HepG2 (cell line): ENCODE data around the gene INAFM1. TPM values are rescaled to one million over a fixed set of nuclear protein-coding genes. Genes with fewer than 3 reads are reported as not detected.

Experiments
- ATAC-seq: fragments of 200-7000 bp; cut with Tn5 transposase; 3 replicates; pipeline ENCODE4 v1.9.1; 2020; ENCODE audit warnings: mild to moderate bottlenecking, moderate library complexity
- BruUV-seq: library from RNA; stranded (reverse); fragments of 400-500 nt; replicated peaks from 2 replicates; lab custom pipeline; 2021; lab: Mats Ljungman, UMichigan
- CTCF ChIA-PET: fragments of 300-600 bp; formaldehyde crosslinking; extraction: SDS; loops from one replicate; lab custom pipeline; 2021; ENCODE audit warnings: low total read pairs, inconsistent platforms, low intra/inter-chr PET ratio; lab: Yijun Ruan, JAX
- POLR2A ChIA-PET: fragments of 350-600 bp; sonication (Branson Sonifier 250); formaldehyde crosslinking; loops from one replicate; lab custom pipeline; 2020; ENCODE audit warnings: antibody characterized with exemption, inconsistent platforms; lab: Yijun Ruan, JAX
- DNase-seq: peaks from one replicate; pipeline ENCODE4 v3.0.0-alpha.2; 2015; ENCODE audit warnings: low spot score
- FAIRE-seq: peaks from 3 replicates; lab custom pipeline; 2011; peaks lifted over from hg19 to GRCh38; lab: Jason Lieb, UNC
- H2AFZ ChIP-seq: one replicate; pipeline ENCODE4 v1.6.1; 2011; ENCODE audit warnings: low read length, inconsistent platforms
- H3K27ac ChIP-seq: fragments of 300-600 bp; 3 replicates; pipeline ENCODE4 v1.8.0; 2011; ENCODE audit warnings: mixed run types, mild to moderate bottlenecking, mixed read lengths, low read length, inconsistent platforms; ENCODE audit not compliant: insufficient read depth; ENCODE audit errors: extremely low read length
- H3K27me3 ChIP-seq, 2 experiments: fragments of 200-600 bp in 1 of 2; 2 replicates in 1 of 2; 3 replicates in 1 of 2; pipeline versions ENCODE4 v1.6.0 to v1.8.0; 2011; ENCODE audit warnings: low read length in 2 of 2, mild to moderate bottlenecking in 2 of 2, moderate library complexity in 2 of 2, inconsistent platforms in 1 of 2; ENCODE audit not compliant: insufficient read depth in 2 of 2, control insufficient read depth in 1 of 2
- H3K36me3 ChIP-seq, 2 experiments: fragments of 200-600 bp in 1 of 2; replicated peaks in 1 of 2; 2 replicates in 1 of 2; 3 replicates in 1 of 2; pipeline versions ENCODE4 v1.5.1 to v1.8.0; 2011; ENCODE audit warnings: low read length in 2 of 2, inconsistent platforms in 1 of 2; ENCODE audit not compliant: insufficient read depth in 2 of 2, control insufficient read depth in 1 of 2
- H3K4me1 ChIP-seq: 2 replicates; pipeline ENCODE4 v1.5.1; 2012; ENCODE audit warnings: low read length, inconsistent platforms; ENCODE audit not compliant: insufficient read depth
- H3K4me2 ChIP-seq: 2 replicates; pipeline ENCODE4 v1.6.0; 2011; ENCODE audit warnings: low read depth, low read length, inconsistent platforms
- H3K4me3 ChIP-seq, 3 experiments: fragments of 200-600 bp in 1 of 3; sonication (generic), shearing (Covaris generic) in 1 of 3; replicated peaks in 1 of 3; 2 replicates each; pipeline ENCODE4 v1.5.1; 2011 to 2016; ENCODE audit warnings: low read length in 3 of 3, inconsistent platforms in 2 of 3, low read depth in 2 of 3, mild to moderate bottlenecking in 2 of 3, control low read depth in 1 of 3, mixed read lengths in 1 of 3; ENCODE audit not compliant: insufficient read depth in 1 of 3
- H3K79me2 ChIP-seq: one replicate; pipeline ENCODE4 v1.6.1; 2011; ENCODE audit warnings: low read length, inconsistent platforms; ENCODE audit not compliant: insufficient read depth
- H3K9ac ChIP-seq: 2 replicates; pipeline ENCODE4 v1.6.0; 2011; ENCODE audit warnings: mild to moderate bottlenecking, low read depth, low read length, inconsistent platforms; ENCODE audit not compliant: insufficient read depth
- H3K9me3 ChIP-seq: 2 replicates; pipeline ENCODE4 v1.5.1; 2012; ENCODE audit warnings: mild to moderate bottlenecking, low read length
- H4K20me1 ChIP-seq: 2 replicates; pipeline ENCODE4 v1.6.0; 2011; ENCODE audit warnings: inconsistent platforms, mild to moderate bottlenecking, low read length, moderate library complexity; ENCODE audit not compliant: insufficient read depth
- DR1 ChIP-seq: sonication (generic); formaldehyde crosslinking; IDR thresholded peaks from 2 replicates; pipeline ENCODE4 v1.8.0; 2021; ENCODE audit warnings: mild to moderate bottlenecking, missing genetic modification reagents, inconsistent platforms
- HNF4A ChIP-seq: sonication (generic); formaldehyde crosslinking; IDR thresholded peaks from 2 replicates; pipeline ENCODE4 v1.4.0; 2020; ENCODE audit warnings: missing genetic modification reagents
- MAZ ChIP-seq, 2 experiments: sonication (generic) in 1 of 2; formaldehyde crosslinking in 1 of 2; IDR thresholded peaks; 2 replicates each; pipeline versions ENCODE4 v1.5.0 to v1.6.1; 2012 to 2020; ENCODE audit warnings: low read depth in 2 of 2, mild to moderate bottlenecking in 2 of 2, borderline replicate concordance in 1 of 2, improper control_type of control experiment in 1 of 2, low read length in 1 of 2, missing genetic modification reagents in 1 of 2, moderate library complexity in 1 of 2
- RFX5 ChIP-seq: IDR thresholded peaks from 2 replicates; pipeline ENCODE4 v1.6.1; 2011; ENCODE audit warnings: low read depth, low read length, improper control_type of control experiment
- SP2 ChIP-seq: sonication (generic); formaldehyde crosslinking; IDR thresholded peaks from 2 replicates; pipeline ENCODE4 v1.5.1; 2020; ENCODE audit warnings: mild to moderate bottlenecking, missing genetic modification reagents
- ZNF234 ChIP-seq: sonication (generic); formaldehyde crosslinking; conservative IDR thresholded peaks from 2 replicates; pipeline ENCODE4 v1.5.1; 2020; ENCODE audit warnings: mild to moderate bottlenecking, missing genetic modification reagents
- WGBS: methylation state at CpG from one replicate; pipeline ENCODE4 v1.1.6; 2017; ENCODE audit warnings: low lambda C conversion rate; 5-methylcytosine and 5-hydroxymethylcytosine counted together
- in situ Hi-C: cut with HindIII; loops from 2 replicates; pipeline ENCODE4 v1.10.0; 2017; ENCODE audit warnings: low pct_unique_long_range_greater_than_20kb; ENCODE audit not compliant: extremely low pct_ligation_motif_present
- intact Hi-C: fragments of 100-400 bp; cut with micrococcal nuclease; formaldehyde crosslinking; loops from one replicate; pipeline ENCODE4 v1.10.0; 2022; ENCODE audit not compliant: unreplicated experiment
- polyA plus RNA-seq, 8 experiments: library from polyadenylated mRNA; depleted of rRNA in 3 of 8; stranded (reverse) in 7 of 8; unstranded in 1 of 8; fragments of >200 nt; fragmentation: Illumina TruSeq in 4 of 8; extraction: Trizol in 4 of 8; gene quantifications; 2 replicates each; pipeline versions ENCODE4 v1.2.1 to v1.2.3, GENCODE V29; 2011 to 2016; ENCODE audit warnings: low read depth in 4 of 8, missing spikeins in 1 of 8, mixed read lengths in 1 of 8; ENCODE audit not compliant: insufficient read depth in 1 of 8
- total RNA-seq, 5 experiments: library from RNA; depleted of rRNA; stranded (reverse); fragments of >200 nt; fragmentation: Illumina TruSeq; extraction: Trizol; gene quantifications; 2 replicates each; pipeline ENCODE4 v1.2.3, GENCODE V29; 2016; ENCODE audit warnings: low read depth in 1 of 5
- TF ChIP-seq, protein P1 (sequence below): sonication (generic); formaldehyde crosslinking; IDR thresholded peaks from 2 replicates; pipeline ENCODE4 v1.5.1; 2020; ENCODE audit warnings: mild to moderate bottlenecking, missing genetic modification reagents, borderline replicate concordance
- TF ChIP-seq, protein P2 (sequence below): sonication (generic); formaldehyde crosslinking; IDR thresholded peaks from 2 replicates; pipeline ENCODE4 v1.4.0; 2020; ENCODE audit warnings: missing genetic modification reagents
- TF ChIP-seq, protein P3 (sequence below): sonication (generic); formaldehyde crosslinking; IDR thresholded peaks from 2 replicates; pipeline ENCODE4 v1.4.0; 2020; ENCODE audit warnings: missing genetic modification reagents

INAFM1 gene
- total and polyA plus RNA-seq, 2 of the 13 experiments (the other 11 are each of a cell fraction or from before 2014, with no cell fraction given), result 0.88 to 1.9 TPM

DNA sequence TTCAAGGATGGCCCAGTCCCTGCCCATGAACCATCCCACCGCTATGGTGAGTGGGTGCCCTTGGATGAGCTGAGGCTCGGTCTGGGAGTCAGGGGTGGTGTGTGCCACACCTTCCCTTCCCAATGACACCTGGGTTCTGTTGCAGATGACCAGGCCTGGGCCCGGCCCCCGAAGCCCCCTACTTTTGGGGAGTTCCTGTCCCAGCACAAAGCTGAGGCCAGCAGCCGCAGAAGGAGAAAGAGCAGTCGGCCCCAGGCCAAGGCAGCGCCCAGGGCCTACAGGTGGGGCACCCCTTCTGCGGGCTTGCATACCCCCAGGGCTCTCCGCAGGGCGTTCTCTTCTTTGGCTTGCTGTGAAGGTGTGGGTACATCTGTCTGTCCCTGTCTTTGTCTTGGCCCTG is 4.3 kb upstream of the INAFM1 start (continued):
- TF ChIP-seq, protein P1, sequence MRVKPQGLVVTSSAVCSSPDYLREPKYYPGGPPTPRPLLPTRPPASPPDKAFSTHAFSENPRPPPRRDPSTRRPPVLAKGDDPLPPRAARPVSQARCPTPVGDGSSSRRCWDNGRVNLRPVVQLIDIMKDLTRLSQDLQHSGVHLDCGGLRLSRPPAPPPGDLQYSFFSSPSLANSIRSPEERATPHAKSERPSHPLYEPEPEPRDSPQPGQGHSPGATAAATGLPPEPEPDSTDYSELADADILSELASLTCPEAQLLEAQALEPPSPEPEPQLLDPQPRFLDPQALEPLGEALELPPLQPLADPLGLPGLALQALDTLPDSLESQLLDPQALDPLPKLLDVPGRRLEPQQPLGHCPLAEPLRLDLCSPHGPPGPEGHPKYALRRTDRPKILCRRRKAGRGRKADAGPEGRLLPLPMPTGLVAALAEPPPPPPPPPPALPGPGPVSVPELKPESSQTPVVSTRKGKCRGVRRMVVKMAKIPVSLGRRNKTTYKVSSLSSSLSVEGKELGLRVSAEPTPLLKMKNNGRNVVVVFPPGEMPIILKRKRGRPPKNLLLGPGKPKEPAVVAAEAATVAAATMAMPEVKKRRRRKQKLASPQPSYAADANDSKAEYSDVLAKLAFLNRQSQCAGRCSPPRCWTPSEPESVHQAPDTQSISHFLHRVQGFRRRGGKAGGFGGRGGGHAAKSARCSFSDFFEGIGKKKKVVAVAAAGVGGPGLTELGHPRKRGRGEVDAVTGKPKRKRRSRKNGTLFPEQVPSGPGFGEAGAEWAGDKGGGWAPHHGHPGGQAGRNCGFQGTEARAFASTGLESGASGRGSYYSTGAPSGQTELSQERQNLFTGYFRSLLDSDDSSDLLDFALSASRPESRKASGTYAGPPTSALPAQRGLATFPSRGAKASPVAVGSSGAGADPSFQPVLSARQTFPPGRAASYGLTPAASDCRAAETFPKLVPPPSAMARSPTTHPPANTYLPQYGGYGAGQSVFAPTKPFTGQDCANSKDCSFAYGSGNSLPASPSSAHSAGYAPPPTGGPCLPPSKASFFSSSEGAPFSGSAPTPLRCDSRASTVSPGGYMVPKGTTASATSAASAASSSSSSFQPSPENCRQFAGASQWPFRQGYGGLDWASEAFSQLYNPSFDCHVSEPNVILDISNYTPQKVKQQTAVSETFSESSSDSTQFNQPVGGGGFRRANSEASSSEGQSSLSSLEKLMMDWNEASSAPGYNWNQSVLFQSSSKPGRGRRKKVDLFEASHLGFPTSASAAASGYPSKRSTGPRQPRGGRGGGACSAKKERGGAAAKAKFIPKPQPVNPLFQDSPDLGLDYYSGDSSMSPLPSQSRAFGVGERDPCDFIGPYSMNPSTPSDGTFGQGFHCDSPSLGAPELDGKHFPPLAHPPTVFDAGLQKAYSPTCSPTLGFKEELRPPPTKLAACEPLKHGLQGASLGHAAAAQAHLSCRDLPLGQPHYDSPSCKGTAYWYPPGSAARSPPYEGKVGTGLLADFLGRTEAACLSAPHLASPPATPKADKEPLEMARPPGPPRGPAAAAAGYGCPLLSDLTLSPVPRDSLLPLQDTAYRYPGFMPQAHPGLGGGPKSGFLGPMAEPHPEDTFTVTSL (CRISPR knock-in tag), result no peak
- TF ChIP-seq SP2 (no peak), HNF4A (CRISPR knock-in tag) (no peak)

DNA sequence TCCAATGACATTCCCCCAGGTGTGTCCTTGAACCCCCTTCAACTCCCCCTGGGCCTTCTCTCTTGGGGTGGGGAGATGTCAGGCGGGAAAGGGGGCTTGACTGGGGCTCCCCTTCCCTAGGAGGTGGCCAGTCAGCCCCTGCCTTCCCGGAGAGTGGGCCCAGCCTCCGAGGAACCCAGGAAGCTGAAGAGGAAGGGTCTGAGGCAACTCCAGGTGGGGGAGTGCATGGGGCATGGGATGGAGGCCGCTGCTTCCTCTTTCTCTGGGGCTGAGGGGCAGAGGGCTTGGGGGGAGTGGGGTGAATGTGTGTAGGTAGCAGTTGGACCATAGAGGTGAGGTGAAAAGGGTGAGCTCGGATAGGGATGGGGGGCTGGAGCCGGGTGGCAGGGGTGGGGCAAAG is 2.7 kb upstream of the INAFM1 start:
- no peaks in the 10 kb centered on the region for H3K9me3 ChIP-seq
- peaks cover 3% of the 10 kb centered on the region; the same call in 1 of the 2 replicates for H4K20me1 ChIP-seq
- H3K4me1 ChIP-seq, result peaks cover 24% of the 10 kb centered on the region
- no peaks in the 10 kb centered on the region for H3K27me3 ChIP-seq
- no peak overlapping the region for H2AFZ ChIP-seq
- H3K9ac ChIP-seq, result no peak overlapping the region
- in situ Hi-C loops (no loop called here), intact Hi-C loops (no loop called here)
- FAIRE-seq (no peak), DNase-seq (no peak), ATAC-seq (no peak)
- POLR2A ChIA-PET, result interaction anchor here (1.1 kb wide), 1 partner anchor 15 kb away, joined by 4 read pairs; no protein-coding TSS in a partner anchor
- H3K27ac ChIP-seq, result no peak overlapping the region
- no peaks in the 10 kb centered on the region for H3K79me2 ChIP-seq
- H3K4me2 ChIP-seq, result no peak overlapping the region
- 92% methylated on average over 6 of the region's 6 CpGs for WGBS
- CTCF ChIA-PET, result no interaction called here
- BruUV-seq, result no TSS peak
- H3K4me3 ChIP-seq, result no peak overlapping the region
- H3K36me3 ChIP-seq, result peaks cover 8 to 22% of the 10 kb centered on the region in 2 experiments; a peak in 4 of 5 replicates
- TF ChIP-seq, protein P2, sequence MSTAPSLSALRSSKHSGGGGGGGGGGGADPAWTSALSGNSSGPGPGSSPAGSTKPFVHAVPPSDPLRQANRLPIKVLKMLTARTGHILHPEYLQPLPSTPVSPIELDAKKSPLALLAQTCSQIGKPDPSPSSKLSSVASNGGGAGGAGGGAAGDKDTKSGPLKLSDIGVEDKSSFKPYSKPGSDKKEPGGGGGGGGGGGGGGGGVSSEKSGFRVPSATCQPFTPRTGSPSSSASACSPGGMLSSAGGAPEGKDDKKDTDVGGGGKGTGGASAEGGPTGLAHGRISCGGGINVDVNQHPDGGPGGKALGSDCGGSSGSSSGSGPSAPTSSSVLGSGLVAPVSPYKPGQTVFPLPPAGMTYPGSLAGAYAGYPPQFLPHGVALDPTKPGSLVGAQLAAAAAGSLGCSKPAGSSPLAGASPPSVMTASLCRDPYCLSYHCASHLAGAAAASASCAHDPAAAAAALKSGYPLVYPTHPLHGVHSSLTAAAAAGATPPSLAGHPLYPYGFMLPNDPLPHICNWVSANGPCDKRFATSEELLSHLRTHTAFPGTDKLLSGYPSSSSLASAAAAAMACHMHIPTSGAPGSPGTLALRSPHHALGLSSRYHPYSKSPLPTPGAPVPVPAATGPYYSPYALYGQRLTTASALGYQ (CRISPR knock-in tag), result no peak
- no peak for TF ChIP-seq DR1 (CRISPR knock-in tag)
- no peak for TF ChIP-seq RFX5
- no peak for TF ChIP-seq ZNF234 (CRISPR knock-in tag)
- TF ChIP-seq, protein P3, sequence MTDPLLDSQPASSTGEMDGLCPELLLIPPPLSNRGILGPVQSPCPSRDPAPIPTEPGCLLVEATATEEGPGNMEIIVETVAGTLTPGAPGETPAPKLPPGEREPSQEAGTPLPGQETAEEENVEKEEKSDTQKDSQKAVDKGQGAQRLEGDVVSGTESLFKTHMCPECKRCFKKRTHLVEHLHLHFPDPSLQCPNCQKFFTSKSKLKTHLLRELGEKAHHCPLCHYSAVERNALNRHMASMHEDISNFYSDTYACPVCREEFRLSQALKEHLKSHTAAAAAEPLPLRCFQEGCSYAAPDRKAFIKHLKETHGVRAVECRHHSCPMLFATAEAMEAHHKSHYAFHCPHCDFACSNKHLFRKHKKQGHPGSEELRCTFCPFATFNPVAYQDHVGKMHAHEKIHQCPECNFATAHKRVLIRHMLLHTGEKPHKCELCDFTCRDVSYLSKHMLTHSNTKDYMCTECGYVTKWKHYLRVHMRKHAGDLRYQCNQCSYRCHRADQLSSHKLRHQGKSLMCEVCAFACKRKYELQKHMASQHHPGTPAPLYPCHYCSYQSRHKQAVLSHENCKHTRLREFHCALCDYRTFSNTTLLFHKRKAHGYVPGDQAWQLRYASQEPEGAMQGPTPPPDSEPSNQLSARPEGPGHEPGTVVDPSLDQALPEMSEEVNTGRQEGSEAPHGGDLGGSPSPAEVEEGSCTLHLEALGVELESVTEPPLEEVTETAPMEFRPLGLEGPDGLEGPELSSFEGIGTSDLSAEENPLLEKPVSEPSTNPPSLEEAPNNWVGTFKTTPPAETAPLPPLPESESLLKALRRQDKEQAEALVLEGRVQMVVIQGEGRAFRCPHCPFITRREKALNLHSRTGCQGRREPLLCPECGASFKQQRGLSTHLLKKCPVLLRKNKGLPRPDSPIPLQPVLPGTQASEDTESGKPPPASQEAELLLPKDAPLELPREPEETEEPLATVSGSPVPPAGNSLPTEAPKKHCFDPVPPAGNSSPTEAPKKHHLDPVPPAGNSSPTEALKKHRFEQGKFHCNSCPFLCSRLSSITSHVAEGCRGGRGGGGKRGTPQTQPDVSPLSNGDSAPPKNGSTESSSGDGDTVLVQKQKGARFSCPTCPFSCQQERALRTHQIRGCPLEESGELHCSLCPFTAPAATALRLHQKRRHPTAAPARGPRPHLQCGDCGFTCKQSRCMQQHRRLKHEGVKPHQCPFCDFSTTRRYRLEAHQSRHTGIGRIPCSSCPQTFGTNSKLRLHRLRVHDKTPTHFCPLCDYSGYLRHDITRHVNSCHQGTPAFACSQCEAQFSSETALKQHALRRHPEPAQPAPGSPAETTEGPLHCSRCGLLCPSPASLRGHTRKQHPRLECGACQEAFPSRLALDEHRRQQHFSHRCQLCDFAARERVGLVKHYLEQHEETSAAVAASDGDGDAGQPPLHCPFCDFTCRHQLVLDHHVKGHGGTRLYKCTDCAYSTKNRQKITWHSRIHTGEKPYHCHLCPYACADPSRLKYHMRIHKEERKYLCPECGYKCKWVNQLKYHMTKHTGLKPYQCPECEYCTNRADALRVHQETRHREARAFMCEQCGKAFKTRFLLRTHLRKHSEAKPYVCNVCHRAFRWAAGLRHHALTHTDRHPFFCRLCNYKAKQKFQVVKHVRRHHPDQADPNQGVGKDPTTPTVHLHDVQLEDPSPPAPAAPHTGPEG (CRISPR knock-in tag), result no peak
- no peak for TF ChIP-seq MAZ (IDR thresholded peaks at IDR 0.05; ENCODE audit: borderline replicate concordance, low read depth, low read length)
- no peak for TF ChIP-seq MAZ (CRISPR knock-in tag; IDR thresholded peaks at IDR 0.05; ENCODE audit: low read depth)
